Measurements from ENCODE around the gene PLCB4. TPM values are rescaled to one million over a fixed set of nuclear protein-coding genes. Genes with fewer than 3 reads are reported as not detected.

PLCB4 gene
- total RNA-seq, 2 experiments from 2014 or later: not detected

DNA sequence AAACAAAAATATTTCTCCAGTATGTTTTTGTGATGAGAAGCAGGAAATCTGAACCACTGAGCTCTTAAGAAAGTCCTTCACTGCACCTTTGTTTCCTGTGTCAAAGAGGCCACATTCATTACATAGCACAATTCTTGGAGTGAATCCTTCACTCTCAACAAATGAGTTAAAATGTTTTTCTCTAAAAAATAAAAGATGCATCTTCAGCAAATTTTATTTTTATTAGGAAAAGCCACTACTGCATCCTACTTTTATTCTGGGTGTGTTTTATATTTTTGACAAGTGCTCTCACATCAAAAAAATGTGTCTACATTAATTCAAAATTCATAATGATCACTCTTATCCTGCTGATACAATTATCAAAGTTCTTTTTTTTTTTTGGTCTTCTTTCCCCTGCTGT lies 76.3 kb downstream of the PLCB4 start:
- no TSS peak for BruUV-seq (replicated peaks)
- Histone ChIP-seq H3K4me3 (ENCODE audit: low read depth, low read length, poor library complexity, severe bottlenecking) (no peak overlapping the region), H3K79me2 (ENCODE audit: insufficient read depth, low read depth, low read length) (no peaks in the 10 kb centered on the region), H3K27ac (ENCODE audit: low read depth, low read length, poor library complexity, severe bottlenecking) (no peak overlapping the region), H3K4me2 (ENCODE audit: low read length) (no peak overlapping the region), H3K9me3 (ENCODE audit: low read length) (no peaks in the 10 kb centered on the region), H3K9me2 (ENCODE audit: insufficient read depth, low read length) (no peaks in the 10 kb centered on the region), H2AFZ (ENCODE audit: low read length) (no peak overlapping the region), H3K4me1 (ENCODE audit: insufficient read depth, low read length, poor library complexity, severe bottlenecking) (no peaks in the 10 kb centered on the region), H3K36me3 (ENCODE audit: insufficient read depth, low read length) (no peaks in the 10 kb centered on the region), H4K20me1 (ENCODE audit: insufficient read depth, low read length) (no peaks in the 10 kb centered on the region)
- no peak for TF ChIP-seq CTCF (conservative IDR thresholded peaks at IDR 0.05; ENCODE audit: low read length)
- TF ChIP-seq EZH2phosphoT487 (IDR thresholded peaks at IDR 0.05; ENCODE audit: borderline replicate concordance, low read depth, low read length): no peak
- DNase-seq (ENCODE audit: low spot score): no peak
- ChIA-PET POLR2A (no interaction called here), CTCF (ENCODE audit: unreplicated experiment) (no interaction called here)
- intact Hi-C loops (cut with micrococcal nuclease; ENCODE audit: unreplicated experiment): no loop called here

DNA sequence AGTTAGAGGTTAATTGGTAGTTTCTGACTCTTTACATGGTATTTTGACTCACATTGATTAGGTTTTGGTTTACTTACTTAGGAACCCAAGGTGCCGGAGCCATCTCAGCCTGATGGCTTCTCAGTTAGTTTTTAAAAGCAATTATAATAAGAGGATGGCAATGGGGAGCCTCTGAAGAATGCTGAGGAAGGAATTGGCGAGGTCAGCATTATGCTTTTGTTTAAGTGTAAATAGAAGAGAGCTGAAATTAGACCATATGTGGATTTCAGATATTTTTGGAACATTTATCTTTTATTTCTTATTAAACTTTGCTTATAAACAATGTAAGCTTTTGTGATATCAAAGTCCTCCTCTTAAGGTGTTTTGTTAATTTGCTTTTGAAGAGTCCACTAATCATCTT lies 77.8 kb downstream of the PLCB4 start:
- DNase-seq (ENCODE audit: low spot score): no peak
- Histone ChIP-seq H3K9me3 (ENCODE audit: low read length) (no peaks in the 10 kb centered on the region), H3K36me3 (ENCODE audit: insufficient read depth, low read length) (no peaks in the 10 kb centered on the region), H3K27ac (ENCODE audit: low read depth, low read length, poor library complexity, severe bottlenecking) (no peak overlapping the region), H4K20me1 (ENCODE audit: insufficient read depth, low read length) (no peaks in the 10 kb centered on the region), H3K4me2 (ENCODE audit: low read length) (no peak overlapping the region), H3K79me2 (ENCODE audit: insufficient read depth, low read depth, low read length) (no peaks in the 10 kb centered on the region), H3K4me1 (ENCODE audit: insufficient read depth, low read length, poor library complexity, severe bottlenecking) (no peaks in the 10 kb centered on the region), H3K9me2 (ENCODE audit: insufficient read depth, low read length) (no peaks in the 10 kb centered on the region), H3K4me3 (ENCODE audit: low read depth, low read length, poor library complexity, severe bottlenecking) (no peak overlapping the region), H2AFZ (ENCODE audit: low read length) (no peak overlapping the region)
- intact Hi-C loops (cut with micrococcal nuclease; ENCODE audit: unreplicated experiment): no loop called here
- TF ChIP-seq EZH2phosphoT487 (IDR thresholded peaks at IDR 0.05; ENCODE audit: borderline replicate concordance, low read depth, low read length): no peak
- no peak for TF ChIP-seq CTCF (conservative IDR thresholded peaks at IDR 0.05; ENCODE audit: low read length)
- BruUV-seq (replicated peaks): no TSS peak
- ChIA-PET POLR2A (no interaction called here), CTCF (ENCODE audit: unreplicated experiment) (no interaction called here)

- TF ChIP-seq CTCF (conservative IDR thresholded peaks at IDR 0.05; ENCODE audit: low read length) (no peak), EZH2phosphoT487 (IDR thresholded peaks at IDR 0.05; ENCODE audit: borderline replicate concordance, low read depth, low read length) (no peak)
- no peak for DNase-seq (ENCODE audit: low spot score)
- Histone ChIP-seq H3K9me3 (ENCODE audit: low read length) (no peaks in the 10 kb centered on the region), H3K79me2 (ENCODE audit: insufficient read depth, low read depth, low read length) (no peaks in the 10 kb centered on the region), H3K4me3 (ENCODE audit: low read depth, low read length, poor library complexity, severe bottlenecking) (no peak overlapping the region), H3K27ac (ENCODE audit: low read depth, low read length, poor library complexity, severe bottlenecking) (no peak overlapping the region), H3K9me2 (ENCODE audit: insufficient read depth, low read length) (no peaks in the 10 kb centered on the region), H3K36me3 (ENCODE audit: insufficient read depth, low read length) (no peaks in the 10 kb centered on the region), H3K4me2 (ENCODE audit: low read length) (no peak overlapping the region), H2AFZ (ENCODE audit: low read length) (no peak overlapping the region), H3K4me1 (ENCODE audit: insufficient read depth, low read length, poor library complexity, severe bottlenecking) (no peaks in the 10 kb centered on the region), H4K20me1 (ENCODE audit: insufficient read depth, low read length) (no peaks in the 10 kb centered on the region)
- POLR2A ChIA-PET: no interaction called here
- BruUV-seq (replicated peaks): no TSS peak
- intact Hi-C loops (cut with micrococcal nuclease; ENCODE audit: unreplicated experiment): no loop called here
- CTCF ChIA-PET (ENCODE audit: unreplicated experiment): no interaction called here
Measured at GRCh38 chr20:9147547-9148024, 78.7 kb downstream of the PLCB4 start.

All from OCI-LY7 (cell line).